ENCODE results near the gene MIEN1. TPM values are rescaled to one million over a fixed set of nuclear protein-coding genes. Genes with fewer than 3 reads are reported as not detected.
"Not testable (repeated sequence)": the region's sequence is repeated elsewhere in the genome, so short reads cannot be mapped to it uniquely, and the experiment has no call there.

Gene MIEN1
- total RNA-seq, 2 donors from 2014 or later, result 48.7 to 55.3 TPM

DNA sequence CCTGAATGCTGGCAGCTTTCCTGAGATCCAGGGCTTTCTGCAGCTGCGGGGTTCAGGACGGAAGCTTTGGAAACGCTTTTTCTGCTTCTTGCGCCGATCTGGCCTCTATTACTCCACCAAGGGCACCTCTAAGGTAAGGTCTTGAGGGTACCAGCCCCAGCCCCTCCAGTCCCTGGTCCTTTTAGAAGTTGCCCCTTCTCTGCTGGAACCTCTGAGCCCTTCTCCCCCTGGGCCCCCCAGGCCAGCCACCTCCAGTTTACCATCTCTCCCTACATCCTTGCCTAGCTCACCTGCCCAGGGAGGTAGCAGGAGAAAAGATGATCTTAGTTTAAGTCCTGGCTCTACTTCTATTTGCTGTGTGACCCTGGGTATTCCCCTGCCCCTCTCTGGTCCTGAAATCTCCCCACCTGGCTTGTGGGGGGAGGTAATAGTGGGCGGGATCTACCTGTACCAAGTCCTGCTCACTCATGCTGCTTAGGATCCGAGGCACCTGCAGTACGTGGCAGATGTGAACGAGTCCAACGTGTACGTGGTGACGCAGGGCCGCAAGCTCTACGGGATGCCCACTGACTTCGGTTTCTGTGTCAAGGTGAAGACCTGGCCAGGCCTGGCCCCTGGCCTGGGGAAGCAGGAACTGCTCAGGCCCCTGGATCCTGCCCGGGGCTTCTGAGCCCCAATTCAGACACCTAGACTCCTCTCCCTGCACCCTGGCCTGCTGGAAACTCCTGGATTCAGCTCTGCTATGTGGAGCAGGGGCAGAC, 13.9 kb upstream of the MIEN1 start:
- intact Hi-C loops (cut with DNase I), result no loop called here
- DNase-seq (no peak), ATAC-seq (no peak)

DNA sequence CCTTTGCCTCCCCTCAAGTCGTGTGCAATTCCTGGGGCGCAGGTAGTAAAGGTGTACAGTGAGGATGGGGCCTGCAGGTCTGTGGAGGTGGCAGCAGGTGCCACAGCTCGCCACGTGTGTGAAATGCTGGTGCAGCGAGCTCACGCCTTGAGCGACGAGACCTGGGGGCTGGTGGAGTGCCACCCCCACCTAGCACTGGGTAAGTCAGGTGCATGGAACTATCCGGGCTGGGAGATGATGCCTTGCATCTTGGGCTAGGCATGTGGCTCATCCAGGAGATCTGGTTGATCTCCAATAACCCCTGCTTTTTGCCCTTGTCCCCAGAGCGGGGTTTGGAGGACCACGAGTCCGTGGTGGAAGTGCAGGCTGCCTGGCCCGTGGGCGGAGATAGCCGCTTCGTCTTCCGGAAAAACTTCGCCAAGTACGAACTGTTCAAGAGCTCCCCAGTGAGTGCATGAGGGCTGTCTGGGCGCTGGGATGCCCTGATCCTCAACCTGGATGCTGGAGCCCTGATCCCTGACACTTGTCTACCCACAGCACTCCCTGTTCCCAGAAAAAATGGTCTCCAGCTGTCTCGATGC, 12.6 kb upstream of the MIEN1 start:
- DNase-seq (no peak), ATAC-seq (no peak)
- intact Hi-C loops (cut with DNase I), result no loop called here

DNA sequence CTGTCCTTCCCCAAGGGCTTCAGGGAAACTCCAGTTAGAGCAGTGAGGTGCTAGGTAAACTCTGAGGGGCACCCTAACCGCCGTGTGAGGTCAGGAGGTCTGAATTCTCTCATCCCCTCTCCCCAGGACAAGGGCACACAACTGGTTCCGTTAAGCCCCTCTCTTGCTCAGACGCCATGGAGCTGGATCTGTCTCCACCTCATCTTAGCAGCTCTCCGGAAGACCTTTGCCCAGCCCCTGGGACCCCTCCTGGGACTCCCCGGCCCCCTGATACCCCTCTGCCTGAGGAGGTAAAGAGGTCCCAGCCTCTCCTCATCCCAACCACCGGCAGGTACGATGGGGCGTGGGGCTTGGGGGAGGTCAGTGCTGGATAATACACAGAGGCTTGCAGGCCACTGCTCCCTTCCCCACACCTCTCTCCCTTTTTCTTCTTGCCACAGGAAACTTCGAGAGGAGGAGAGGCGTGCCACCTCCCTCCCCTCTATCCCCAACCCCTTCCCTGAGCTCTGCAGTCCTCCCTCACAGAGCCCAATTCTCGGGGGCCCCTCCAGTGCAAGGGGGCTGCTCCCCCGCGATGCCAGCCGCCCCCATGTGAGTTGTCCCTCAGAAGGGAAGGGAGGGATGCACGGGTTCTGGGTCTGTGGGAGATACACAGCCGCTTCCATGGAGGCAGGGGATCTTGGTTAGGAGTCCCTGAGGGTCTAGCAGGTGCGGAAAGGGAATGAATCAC, 12.0 kb upstream of the MIEN1 start:
- no peak for ATAC-seq
- no peak for DNase-seq
- intact Hi-C loops (cut with DNase I), result no loop called here

GRCh38 chr17:39740357-39741111, 10.2 kb upstream of the MIEN1 start:
- DNase-seq, result no peak
- peak; percentile 20 to 58 for ATAC-seq
- intact Hi-C loops (cut with DNase I), result no loop called here

GRCh38 chr17:39739885-39740356, 9.6 kb upstream of the MIEN1 start:
- intact Hi-C loops (cut with DNase I), result no loop called here
- peak in 1 of 2 donors; percentile 1 for ATAC-seq
- no peak for DNase-seq

DNA sequence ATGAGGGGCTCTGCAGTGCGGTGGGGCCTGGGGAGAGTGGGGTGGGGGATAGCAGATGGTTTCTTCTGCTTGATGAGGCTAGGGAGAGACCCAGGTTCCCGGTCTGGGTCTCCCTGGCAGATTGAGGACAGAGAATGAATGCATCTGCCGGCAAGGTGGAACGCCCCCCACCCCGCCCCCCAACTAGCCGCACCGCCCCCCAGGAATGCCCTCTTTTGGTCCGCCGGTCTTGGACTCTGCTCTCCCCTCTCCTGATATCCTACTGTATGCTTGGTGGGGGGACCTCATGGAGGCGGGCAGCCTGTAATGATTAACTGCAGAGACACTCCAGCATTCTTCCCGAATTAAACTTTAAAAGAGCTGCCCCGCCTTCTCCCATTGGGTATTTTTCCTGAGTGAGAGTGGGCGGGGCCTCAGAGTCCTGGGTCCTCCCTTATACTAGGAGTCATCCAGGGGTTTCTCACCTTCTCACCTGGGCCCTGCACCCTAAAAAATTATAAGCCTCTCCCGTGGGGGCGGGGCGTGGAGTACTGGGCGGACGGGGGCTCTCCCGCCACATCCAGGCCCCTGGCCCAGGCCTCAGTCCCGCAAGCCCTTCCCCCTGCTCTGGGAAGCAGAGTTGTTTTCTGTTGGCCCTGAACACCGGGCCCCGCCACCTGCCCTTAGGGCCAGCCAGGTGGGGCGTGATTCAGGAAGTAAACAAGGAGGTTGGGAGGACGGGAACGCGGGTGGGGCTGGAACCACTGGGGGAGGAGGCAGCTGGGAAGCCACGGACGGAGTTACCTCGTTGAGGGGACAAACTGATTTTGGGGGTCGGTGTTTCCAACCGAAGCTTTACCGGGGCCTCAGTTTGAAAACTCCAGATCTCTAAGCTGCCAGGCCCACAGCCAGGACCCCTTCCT, 8.9 kb upstream of the MIEN1 start:
- intact Hi-C loops (cut with DNase I), result no loop called here
- no peak for DNase-seq
- ATAC-seq, result peak; percentile 23 to 44

GRCh38 chr17:39738568-39738901, 8.2 kb upstream of the MIEN1 start:
- ATAC-seq, result peak; percentile 18 to 44
- intact Hi-C loops (cut with DNase I), result no loop called here
- DNase-seq, result no peak

GRCh38 chr17:39737760-39738567, 7.6 kb upstream of the MIEN1 start, which contains the start of gene GRB7:
Gene GRB7, plus strand, starts transcription at chr17:39737938. Its CDS starts 4,364 bp downstream, at chr17:39742302.
- peak; percentile 42 to 66 for ATAC-seq
- DNase-seq, result peak; percentile 41
- intact Hi-C loops (cut with DNase I), result no loop called here

GRCh38 chr17:39737206-39737759, 7.0 kb upstream of the MIEN1 start:
- DNase-seq (no peak), ATAC-seq (no peak)
- intact Hi-C loops (cut with DNase I), result no loop called here

- intact Hi-C loops (cut with DNase I), result no loop called here
- DNase-seq, result no peak
- no peak for ATAC-seq
These were observed 6.2 kb upstream of the MIEN1 start for GRCh38 chr17:39736319-39737165.

DNA sequence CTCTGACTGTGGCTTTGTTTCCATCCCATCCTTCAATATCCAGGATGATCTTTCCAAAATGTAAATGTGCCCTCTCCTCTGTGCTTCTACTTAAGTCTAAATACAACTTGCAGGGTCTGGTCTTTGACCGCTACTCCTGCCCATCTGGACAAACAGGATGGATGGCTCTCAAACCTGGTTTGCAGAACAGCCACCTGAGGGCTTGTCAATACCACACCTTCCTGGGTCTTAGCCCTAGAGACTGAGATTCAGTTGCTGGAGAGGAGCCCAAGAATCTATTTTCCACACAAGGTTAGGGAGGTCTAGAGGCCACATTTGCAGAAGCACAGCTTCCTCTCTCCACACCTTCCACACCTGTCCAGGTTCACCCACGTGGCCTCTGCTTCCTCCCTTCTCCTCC, 5.5 kb upstream of the MIEN1 start:
- intact Hi-C loops (cut with DNase I), result no loop called here
- ATAC-seq (no peak), DNase-seq (no peak)

GRCh38 chr17:39732586-39732985, 2.3 kb upstream of the MIEN1 start:
- intact Hi-C loops (cut with DNase I), result loop anchor here in 1 of 2 donors (5.0 kb wide), 1 partner anchor 110 kb away; no protein-coding TSS in a partner anchor
- DNase-seq (no peak), ATAC-seq (no peak)

DNA sequence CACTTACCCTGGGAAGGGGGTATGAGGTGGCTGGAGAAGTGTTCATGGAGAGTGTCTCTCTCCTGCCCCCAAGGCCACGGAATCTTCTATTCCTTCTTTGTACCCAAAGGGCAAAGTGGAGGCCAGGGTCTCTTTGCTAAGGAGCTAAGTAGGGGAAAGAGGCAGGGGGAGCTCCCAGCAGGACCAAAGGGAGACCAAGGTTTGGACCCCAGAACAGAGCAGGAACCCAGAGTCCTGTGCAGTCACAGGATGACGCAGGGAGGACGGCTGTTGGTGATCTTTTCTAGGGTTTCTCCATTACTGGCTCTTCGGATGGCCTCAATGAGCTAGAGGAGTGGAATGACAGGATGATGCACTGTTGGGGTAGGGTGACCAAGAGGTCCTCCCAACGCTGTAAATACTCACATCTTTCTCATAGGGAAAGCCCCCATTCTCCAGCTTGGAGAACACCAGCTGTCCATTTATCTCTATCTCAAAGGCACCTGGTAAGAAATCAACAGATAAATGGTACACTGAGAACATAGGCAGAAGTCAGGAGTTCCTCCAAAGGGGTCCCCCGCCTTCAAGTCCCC, 966 bp downstream of the MIEN1 start:
- no peak for ATAC-seq
- intact Hi-C loops (cut with DNase I), result no loop called here
- no peak for DNase-seq

- intact Hi-C loops (cut with DNase I), result no loop called here
- DNase-seq, result no peak
- ATAC-seq, result no peak
These were observed 2.8 kb downstream of the MIEN1 start for GRCh38 chr17:39727556-39727955.

GRCh38 chr17:39726617-39727016, 3.7 kb downstream of the MIEN1 start:
- DNase-seq, result no peak
- no peak for ATAC-seq

GRCh38 chr17:39725923-39726322, 4.4 kb downstream of the MIEN1 start:
- intact Hi-C loops (cut with DNase I); ATAC-seq; DNase-seq: not testable (repeated sequence)

More at GRCh38 chr17:39726617-39727016, 3.7 kb downstream of the MIEN1 start:
- intact Hi-C loops (cut with DNase I), result no loop called here
